Measurements from ENCODE around the gene TNFRSF18.

Gene TNFRSF18

DNA sequence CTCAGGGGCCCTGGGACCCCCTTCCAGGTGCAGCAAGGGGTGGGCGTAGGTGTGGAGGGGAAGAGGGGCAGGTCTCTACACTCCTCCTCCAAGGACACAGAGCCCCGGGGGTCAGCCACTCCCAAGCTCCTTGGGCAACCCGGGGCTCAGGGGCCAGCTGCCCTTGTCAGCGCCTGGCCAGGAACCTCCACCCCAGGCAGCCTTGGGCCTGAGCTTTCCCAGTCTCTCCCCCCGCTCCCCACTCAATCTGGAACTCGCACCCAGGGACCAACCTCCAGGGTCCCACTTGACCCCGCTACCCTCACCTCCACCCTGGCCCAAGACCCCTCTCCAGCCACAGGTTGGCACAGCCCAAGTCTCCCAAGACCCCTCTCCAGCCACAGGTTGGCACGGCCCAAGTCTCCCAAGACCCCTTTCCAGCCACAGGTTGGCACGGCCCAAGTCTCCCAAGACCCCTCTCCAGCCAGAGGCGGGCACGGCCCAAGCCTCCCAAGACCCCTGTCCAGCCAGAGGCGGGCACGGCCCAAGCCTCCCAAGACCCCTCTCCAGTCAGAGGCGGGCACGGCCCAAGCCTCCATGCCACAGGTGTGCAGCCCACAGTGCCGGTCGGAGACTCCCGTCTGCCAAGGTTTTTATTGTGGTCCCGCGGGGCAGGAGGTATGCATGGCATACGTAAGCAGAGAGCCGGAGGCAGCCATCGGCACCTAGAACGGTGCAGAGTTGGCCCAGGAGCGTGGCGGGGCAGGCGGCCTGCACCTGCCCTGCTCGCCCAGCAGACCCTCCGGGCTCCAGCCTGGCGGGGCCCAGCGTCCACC is 4.5 kb upstream of the TNFRSF18 start:
- DNase-seq = no peak

DNA sequence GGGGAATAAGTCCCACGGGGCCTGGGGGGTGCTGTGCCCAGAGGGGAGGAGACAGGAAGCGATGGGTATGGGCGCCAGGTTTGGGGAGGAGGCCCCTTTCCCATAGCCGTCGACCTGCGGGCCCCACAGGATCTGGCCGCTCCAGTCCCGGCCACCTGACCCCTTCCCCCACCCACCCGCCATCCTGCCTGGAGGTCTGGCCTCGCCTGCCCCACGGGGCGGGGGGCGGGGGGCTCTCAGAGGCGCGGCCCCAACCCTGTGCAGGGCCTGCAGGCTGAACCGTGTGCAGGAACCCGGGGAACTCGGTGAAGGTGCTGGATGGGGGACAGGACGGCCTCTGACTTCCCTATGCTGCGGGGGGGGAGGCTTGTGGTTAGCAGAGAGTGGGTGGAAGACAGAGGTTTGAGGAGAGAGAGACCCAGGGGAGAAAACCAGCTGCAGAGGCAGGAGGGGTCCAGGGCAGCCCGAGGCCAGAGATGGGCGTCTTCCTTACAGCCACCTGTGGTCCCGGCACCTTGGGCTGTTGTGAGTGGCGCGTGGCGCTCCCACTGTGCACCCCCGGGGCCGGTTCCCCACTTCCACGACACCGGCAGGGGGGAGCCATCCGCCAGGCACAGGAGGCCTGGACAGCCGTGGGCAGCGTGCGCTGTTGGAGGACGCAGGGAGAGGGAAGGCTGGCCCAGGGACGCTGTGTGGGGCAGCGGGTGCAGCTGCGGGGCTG is 2.5 kb upstream of the TNFRSF18 start:
- no peak for DNase-seq

DNA sequence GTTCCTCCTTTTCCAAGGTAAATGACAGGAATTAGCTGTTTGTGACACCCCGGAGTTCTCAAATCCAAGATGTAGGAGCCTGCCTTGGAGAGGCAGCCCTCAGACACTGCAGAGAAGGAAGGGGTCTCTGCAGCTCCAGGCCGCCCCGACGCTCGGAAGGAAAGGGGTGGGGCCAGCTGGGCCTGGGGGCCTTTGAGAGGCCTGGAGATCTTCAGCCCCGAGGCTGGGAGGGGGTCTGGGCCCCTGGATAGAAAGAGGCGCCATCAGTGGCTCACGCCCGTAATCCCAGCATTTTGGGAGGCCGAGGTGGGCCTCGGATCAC is 1.1 kb upstream of the TNFRSF18 start:
- DNase-seq = no peak

DNA sequence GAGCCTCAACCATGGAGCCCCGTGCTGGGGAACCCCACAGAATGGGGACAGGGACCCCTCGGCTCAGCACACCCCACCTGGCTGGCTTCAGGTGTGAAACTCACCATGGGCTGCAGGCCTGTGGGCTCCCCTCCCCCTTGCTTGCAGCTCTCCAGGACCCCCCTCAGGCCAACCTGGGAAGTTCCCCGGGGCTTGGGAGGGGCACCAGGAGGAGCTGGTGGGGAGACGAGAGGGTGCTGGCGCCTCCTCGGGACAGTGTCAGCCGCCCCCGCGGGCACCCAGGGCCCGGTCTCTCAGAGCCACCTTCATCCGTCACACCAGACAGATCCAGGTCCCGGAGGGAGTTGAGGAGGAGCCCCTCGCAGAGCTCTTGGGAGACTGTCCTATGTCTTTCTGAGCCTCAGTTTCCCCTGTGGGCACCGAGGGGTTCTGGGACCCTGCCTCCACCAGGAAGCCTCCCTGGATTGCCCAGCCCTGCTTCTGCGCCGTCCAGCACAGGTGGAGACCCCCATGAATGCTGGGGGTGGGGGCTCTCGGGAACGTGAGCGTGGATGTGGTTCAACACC is 657 bp upstream of the TNFRSF18 start:
- no peak for DNase-seq

DNA sequence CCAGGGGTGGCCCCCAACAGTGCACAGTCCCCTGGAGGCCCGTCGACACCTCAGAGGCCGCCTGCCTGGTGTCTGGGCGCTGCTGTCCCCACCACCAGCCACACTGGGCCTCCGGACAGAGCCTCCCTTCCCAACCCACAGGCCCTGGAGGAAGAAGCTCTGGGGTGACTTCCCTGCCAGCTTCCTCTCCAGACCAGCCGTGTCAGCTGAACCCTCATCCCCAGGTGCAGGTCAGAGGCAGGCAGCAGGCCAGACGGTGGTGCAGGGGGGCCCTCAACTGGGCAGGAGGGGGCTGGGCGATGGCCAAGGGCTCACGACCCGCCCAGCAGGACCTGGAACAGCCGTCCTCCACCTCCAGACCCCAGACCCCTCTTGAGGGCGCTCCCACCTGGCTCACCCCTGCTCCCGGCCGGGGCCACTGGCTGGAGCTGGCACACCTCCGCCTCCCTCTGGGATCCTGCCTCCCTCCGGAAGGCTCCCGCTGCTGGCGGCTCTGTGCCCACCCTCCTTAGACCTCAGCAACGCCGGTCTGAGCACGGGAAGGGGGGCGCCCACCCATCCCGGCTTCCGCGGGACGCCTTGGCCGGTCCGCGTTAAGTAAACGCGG is 520 bp downstream of the TNFRSF18 start:
- no peak for DNase-seq

DNA sequence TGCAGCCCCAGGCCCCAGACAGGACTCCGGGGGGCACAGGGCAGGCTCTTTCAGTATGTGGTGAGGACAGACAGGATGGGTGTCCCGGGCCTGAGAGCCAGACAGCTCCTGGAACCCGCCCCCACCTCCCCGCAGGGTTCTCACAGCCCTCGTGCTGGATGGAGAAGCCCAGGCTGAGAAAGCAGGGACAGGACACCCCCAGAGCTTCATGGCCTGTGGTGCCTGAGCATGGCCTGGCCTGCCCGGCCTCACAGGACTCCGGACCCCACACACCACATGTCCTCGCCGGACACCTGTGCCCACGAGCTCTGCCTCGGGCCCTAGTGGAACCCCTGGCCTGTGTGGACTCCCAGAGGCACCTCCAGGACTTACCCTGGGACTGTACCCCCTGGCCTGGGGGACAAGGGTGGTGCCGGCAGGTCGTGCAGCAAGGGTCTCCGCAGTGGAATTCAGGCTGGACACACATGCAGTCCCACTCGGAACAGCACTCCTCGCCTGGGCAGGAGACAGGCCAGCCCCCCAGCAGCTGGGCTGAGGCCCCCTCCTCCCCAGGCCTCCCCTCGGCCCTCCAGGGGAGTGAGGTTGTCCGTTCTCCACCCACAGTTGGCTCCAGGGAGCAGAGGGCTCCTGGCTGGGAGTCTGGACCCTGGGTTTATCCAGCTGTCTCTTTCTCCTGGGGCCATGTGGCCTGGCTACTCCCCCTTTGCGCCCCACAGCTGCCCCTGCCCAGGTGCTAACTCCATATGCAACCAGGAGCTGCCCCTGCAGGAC is 1.2 kb downstream of the TNFRSF18 start:
- DNase-seq = no peak

DNA sequence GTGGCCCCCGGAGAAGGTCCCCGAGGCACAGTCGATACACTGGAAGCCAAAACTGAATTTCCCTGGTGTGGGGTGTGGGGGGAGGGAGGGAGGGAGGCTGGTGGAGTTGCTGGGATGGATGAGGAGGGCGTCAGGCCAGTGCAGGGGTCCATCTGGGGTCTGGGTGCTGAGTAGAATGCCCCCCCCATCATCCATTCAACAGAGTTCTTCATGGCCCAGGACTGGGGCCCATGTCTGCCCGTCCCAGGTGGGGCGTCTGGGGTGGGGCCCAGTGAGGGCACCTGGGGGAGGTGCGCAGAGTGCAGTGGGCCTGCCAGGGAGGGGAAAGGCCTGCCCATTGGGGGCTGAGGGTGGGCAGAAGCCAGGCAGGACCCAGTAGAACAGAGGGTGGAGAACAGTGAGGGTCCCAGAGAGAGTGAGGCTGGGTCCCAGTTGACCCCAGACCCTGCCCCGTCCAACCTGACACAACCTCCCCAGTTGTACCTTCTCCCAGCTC is 1.9 kb downstream of the TNFRSF18 start:
- DNase-seq = no peak

DNA sequence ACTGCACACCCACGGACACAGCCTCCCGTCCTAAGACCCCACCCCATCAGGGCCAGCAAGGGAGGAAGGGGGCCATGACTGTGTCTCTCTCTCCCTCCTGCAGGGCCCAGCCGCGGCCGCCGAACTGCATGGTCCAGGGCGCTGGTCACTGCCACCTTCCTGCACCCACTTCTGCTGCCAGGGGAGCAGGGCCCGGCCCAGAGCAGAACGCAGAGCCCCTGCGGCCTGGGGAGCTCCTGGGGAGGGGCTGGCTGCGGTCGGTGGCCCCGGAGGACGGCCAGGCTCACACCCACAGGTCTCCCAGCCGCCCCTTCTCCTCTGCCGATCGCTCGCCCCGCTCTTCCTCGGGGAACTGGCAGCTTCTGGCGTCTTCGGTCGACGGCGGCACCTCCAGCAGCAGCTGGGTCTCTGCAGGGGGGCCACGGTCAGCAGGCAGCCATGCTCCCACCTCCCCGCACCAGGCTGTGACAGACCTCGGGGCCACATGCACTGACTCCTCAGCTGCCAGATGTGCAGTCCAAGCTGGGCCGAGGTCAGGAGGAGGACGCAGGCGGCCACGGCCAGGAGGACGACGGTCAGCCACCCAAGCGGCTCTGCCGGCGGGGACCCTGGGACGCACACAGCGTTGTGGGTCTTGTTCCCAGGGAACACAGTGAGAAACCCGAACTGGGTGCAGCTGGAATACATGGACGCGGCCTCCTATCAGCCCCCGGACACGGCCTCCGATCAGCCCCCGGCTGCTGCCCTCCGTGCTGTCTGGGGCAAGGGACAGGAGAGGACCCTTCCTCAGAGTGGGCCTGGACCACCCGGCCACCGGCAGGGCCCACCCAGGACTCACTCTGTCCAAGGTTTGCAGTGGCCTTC is 2.6 kb downstream of the TNFRSF18 start:
- no peak for DNase-seq

DNA sequence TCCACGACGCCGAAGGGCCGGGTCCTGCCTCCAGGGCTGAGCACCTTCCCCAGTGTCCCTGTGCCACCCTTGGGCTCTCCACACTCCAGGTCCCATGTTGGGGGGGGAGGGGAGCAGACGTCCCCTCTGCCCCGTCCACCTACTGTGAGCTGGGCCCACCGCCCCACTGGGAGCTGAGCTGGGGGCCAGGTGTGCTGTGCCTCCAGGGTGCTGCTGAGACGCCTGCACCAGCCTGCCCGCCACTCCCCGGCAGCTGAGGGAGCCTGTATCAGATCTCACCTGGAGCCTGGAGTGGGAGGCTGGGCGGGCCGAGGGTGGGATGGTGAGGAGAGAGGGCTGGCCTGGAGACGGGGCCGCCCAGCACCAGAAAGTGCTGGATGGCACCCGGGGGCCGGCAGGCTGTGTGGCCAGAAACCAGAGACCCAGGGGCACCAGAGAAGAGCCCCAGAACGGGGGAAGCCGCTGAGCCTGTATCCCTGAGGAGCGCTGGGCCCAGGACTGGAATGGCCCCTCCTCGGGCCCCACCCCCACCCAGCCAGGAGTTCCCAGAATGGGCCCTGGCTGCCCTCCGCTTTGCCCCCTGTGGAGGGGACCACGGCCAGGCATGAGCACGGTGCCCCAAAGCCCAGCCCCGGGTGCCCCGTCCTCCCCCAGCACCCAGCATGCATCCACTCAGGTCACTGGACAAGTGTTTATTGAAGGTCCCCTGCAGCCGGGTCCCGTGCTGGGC is 3.4 kb downstream of the TNFRSF18 start:
- DNase-seq = no peak

DNA sequence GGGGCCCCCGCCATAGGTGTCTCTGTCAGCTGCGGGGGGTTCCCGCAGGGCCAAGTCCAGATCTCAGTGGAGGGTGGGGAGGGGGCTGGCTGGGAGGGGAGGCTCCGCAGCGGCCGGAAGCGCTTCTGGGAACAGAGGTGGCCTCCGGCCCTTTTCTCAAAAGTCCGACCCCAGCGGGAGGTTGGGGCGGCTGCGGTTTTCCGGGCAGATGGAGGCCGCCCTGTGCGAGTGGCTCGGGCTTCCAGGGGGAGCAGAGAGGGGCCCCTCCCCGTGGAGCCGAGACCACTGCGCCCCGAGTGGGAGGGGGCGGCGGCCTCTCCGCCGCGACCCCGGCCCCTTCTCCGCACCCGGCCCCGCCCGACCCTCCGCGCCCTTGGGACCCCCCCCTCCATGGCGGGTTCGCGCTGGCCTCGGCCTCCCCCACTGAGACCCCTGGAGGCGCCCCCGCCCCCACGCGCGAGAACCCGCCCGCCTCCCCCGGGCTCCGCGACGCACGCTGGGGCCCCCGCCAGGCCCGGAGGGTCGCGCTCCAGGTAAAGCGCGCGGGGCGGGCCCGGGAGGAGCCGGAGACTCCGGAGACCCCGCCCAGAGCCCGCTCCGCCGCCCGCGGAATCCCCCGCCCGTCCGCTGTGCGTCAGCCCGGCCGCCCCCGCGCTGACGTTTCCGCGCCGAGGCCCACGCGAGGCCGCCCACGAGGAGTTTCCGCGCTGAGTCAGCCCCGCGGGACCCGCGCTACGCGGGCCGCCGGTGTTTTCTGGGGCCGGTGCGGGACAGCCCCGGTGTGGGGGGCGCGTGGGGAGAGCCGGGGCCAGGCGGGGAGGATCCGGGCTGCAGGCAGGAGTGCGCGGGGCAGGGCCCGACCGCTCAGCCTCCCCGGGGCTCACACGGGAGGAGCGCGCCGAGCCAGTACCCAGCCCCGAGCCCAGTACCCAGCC is 5.2 kb downstream of the TNFRSF18 start:
- peak; percentile 41 to 54 for DNase-seq

DNA sequence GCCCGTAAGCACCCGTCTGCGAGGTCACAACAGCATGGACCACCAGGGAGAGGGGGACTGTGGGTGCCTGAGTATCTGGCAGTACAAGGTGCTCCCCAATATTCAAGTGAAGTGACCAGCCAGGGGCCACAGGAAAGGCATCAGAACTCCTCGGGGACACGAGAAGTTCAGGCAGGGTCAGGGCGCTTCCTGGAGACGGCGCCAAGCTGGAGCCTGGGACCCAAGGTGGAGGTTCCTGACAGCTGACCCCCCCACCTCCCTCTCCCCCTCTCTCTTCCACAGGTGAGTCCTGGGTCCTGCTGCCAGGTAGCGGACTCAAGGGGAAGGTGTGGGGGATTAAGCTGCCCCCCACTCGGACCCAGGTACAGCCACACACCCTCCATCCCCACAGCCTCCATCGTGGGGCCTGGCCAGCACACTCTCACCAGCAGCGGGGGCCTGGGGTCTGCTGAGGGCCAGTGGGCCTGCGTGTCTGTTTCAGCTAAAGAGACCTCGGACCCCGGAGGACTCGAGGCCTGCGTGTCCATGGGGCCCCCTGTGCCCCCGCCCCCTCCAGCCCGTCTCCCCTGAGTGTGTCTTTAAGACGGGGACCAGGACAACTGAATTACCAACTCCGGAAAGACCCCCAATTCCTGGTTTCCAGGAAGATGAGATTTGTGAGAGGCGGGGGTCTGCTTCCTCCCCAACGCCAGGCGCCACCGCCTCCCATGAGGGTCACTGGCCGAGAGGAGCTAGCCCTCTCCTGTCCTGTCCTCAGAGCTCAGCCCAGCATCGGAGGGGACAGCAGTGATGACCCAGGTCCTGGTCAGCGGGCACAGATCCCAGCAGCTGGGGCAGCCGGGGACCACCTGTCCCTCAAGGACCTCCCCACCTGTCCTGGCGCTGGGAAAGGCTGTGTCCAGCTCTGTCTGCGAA is 6.2 kb downstream of the TNFRSF18 start:
- DNase-seq = no peak

DNA sequence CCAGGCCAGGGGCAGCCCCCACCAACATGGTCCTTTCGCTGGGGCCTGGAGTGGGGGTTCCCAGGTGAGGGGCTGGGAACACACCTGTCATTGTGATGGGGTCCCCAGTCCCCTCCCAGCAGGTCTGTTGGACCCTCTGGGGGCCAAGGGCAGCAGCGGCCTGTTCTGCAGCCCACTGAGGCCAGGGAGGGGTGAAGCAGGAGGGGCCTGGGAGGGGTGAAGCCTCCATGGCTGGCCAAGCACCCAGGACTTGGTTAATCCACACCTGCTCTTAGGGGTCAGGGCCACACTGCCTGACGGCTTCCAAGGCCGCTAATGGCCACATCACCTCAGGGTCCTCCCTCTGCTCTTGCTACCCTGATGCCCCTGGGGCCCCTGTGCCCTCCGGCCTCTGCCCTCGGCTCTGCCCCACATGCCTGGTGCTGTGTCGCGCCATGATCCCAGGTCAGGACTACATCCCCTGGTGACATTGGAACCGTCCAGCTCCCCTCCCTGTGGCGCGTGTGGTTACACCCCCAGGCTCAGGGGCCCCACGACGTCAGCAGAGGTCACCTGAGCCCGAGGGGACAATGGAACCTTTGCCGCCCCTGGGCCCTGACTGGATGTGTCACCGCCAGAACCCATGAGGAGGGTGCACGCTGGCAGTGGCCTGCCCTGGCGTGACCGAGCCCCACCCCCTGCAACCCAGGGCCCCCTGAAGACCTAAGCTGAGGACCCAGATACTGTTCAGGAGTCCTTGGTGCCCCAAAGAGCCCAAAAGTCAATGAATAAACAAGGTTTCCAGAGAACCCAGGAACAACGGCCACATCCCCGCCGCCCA is 7.0 kb downstream of the TNFRSF18 start:
- DNase-seq = no peak

DNA sequence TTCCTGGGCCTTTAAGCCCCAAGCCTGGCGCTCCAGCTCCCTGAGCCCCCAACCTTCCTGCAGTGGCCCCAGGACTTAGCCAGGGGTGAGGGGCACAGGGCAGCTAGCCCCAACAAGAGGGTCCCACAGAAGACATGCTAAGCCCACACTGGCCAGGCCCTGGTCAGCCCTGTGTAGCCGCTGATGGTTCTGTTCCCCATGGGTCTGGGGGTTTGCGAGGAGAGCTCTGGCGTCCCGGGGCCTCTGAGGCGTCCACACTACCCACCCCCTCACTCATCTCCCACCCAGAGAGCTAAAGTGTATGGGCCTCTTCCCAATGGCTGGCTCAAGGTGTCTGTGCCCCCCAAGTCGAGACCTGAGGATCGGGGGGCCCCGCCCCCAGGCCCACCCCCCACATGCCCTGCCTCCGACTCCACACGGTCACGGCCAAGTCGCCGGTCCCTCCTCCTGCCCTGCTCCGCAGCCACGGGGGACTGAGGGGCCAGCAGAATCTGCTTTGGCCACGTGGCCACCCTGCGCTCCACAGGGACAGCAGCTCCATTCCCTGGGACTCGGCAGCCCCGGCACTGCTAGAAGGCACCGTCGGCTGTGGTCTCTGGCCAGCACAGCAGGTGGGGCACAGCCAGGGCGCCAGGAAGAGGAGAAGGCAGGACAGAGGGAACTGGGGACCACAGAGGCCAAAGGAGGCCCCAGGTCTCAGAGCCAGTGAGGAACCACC is 7.8 kb downstream of the TNFRSF18 start:
- DNase-seq = no peak

DNA sequence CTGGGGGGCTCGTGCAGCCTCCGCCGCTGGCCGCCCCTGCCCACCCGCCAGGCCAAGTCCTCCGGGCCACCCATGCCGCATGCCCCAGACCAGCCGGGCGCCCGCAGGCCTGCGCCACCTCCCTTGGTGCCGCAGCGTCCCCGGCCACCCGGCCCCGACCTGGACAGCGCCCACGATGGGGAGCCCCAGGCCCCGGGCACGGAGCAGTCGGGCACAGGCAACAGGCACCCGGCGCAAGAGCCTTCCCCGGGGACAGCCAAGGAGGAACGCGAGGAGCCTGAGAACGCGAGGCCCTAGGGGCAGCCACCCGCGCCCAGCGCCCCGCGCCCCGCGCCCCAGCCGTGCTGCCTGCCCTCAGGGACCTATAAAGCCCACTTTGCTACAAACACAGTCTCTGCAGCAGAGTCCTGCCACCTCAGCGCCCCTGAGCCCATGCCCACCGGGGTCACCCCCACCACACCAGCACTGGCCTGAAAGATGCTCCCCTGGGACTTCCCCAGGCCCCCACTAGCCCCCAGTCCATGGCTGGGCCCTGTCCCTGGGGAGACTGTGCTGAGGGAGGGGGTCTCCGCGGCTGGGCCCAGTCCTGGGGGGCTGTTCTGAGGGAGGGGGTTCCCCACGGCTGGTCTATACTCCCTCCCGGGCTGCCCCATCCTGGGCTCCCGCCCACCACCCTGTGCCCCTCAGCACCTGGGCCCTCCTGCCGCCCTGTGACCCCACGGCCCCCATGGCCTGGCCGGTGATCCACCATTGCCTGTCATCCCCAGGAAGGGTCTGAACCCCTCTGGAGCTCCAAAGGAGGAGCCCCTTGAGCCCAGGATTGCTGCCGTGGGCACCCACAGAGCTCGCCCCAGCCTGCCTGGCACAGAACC is 8.6 kb downstream of the TNFRSF18 start:
- no peak for DNase-seq

DNA sequence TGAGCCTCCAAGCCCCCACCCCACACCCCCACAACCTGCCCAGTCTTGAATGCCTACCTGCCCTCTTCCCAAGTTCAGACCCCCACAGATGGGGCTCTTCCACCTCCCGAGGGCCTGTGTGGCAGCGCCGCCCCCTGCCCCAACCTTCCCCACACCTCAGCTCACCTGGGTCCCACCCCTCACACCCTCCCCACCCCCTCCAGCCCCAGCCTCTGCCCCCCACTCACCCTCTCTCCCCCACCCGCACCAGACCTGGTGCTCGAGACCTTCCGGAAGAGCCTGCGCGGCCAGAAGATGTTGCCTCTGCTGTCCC is 9.2 kb downstream of the TNFRSF18 start:
- DNase-seq = no peak

DNA sequence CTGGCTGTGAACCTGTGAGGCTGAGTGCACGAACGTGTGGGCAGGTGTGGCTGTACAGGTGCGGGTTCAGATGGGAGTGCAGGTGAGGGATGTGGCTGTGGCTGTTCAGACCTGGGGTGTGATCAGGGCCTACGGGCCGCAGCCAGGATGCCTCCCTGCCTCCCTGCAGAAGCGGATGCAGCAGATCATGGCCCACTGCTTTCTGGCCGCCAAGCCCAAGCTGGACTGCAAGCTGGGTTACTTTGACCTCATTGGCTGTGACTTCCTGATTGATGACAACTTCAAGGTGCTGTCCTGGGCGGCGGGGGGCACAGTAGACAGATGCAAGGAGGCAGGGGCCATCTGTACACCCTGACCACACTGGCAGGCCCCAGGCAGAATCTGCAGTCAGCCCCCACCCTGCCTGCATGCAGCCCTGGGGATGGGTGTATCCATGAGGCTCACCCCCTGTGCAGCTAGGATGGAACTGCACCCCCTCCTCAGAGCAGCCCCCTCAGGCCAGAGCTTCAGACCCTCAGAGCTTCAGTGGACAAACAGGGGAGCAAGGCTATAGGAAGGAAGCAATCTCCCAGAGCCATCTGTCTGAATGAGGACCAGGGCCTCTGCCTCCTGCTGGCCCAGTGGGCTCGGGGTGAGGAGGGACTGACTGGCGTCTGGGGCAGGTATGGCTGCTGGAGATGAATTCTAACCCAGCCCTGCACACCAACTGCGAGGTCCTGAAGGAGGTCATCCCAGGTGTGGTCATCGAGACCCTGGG is 9.8 kb downstream of the TNFRSF18 start:
- DNase-seq = no peak
